DOHH2 (cell line): ENCODE data around the gene MMP20.

Experiments used
- EZH2phosphoT487 ChIP-seq: fragments of 200-600 bp; sonication (generic); IDR thresholded peaks from 2 replicates; pipeline ENCODE4 v1.6.1; 2017; ENCODE audit warnings: borderline replicate concordance, mild to moderate bottlenecking, antibody characterized with exemption, low read length, moderate library complexity, mixed read lengths
- TF ChIP-seq, protein P1 (sequence below): fragments of 200-600 bp; sonication (generic); IDR thresholded peaks from one replicate; pipeline ENCODE4 v1.5.1; 2014; ENCODE audit warnings: antibody characterized with exemption, mild to moderate bottlenecking, low read depth, low read length; ENCODE audit not compliant: poor library complexity, severe bottlenecking

GRCh38 chr11:102669664-102670063 lies 44.5 kb upstream of the MMP20 start:
- TF ChIP-seq, protein P1, sequence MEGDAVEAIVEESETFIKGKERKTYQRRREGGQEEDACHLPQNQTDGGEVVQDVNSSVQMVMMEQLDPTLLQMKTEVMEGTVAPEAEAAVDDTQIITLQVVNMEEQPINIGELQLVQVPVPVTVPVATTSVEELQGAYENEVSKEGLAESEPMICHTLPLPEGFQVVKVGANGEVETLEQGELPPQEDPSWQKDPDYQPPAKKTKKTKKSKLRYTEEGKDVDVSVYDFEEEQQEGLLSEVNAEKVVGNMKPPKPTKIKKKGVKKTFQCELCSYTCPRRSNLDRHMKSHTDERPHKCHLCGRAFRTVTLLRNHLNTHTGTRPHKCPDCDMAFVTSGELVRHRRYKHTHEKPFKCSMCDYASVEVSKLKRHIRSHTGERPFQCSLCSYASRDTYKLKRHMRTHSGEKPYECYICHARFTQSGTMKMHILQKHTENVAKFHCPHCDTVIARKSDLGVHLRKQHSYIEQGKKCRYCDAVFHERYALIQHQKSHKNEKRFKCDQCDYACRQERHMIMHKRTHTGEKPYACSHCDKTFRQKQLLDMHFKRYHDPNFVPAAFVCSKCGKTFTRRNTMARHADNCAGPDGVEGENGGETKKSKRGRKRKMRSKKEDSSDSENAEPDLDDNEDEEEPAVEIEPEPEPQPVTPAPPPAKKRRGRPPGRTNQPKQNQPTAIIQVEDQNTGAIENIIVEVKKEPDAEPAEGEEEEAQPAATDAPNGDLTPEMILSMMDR: no peak
- no peak for TF ChIP-seq EZH2phosphoT487
